Stimulated activated CD8-positive, alpha-beta memory T cell treated with anti-CD3 and anti-CD28 coated beads, Interleukin-12 subunit alpha, Interleukin-12 subunit beta, amount 100 ng/mL, for 1 hour (primary cell): ENCODE measurements around the gene RECQL.
A peak's percentile ranks its signal among the peaks of the same experiment; 100 is the strongest.
"Not testable (repeated sequence)": the region's sequence is repeated elsewhere in the genome, so short reads cannot be mapped to it uniquely, and the experiment has no call there.

Experiments
- DNase-seq: peaks from one replicate; pipeline ENCODE4 v3.0.0-alpha.2; 2020; ENCODE audit warnings: low read depth

Gene RECQL

DNA sequence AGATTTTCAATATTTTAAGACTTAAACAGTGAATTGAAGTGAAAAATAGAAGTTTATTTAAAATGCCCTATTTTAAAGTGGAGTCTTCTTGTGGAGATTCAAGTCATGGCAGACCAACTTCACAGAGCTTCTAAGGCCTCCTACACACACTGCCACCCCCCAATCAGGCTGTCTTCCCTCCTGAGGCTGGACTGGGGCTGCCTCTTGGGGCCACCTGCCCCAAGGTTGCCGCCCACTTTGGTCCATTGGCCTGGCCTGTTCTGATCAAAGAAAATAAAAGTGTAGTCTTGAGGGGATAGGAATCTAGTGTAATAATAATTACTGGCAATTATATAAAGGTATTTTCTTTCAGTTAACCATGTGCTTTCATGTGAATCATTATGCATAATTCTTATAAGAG is 1.4 kb upstream of the RECQL start:
- DNase-seq = no peak

- no peak for DNase-seq
Measured at GRCh38 chr12:21502164-21502496, 695 bp upstream of the RECQL start.

GRCh38 chr12:21500786-21501257 is 613 bp downstream of the RECQL start:
- no peak for DNase-seq

GRCh38 chr12:21499765-21500164 is 1.7 kb downstream of the RECQL start:
- no peak for DNase-seq

DNA sequence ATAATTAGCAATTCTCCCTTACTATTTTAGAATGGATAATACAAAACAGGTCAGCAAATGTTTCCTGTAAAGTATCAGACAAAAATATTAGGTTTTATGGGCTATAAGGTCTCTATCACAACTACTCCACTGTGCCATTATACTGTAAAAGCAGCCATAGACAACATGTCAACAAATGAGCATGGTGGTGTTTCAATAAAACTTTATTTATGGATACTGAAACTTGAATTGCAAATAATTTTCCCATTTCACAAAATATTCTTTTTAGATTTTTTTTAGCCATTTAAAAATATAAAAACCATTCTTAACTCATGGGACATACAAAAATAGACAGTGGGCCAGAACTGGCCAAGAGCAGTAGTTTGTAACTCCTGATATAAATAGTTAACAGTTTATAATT is 15.4 kb downstream of the RECQL start:
- no peak for DNase-seq

GRCh38 chr12:21483531-21483930 is 17.9 kb downstream of the RECQL start:
- DNase-seq = no peak

GRCh38 chr12:21478756-21479455 is 22.5 kb downstream of the RECQL start:
- no peak for DNase-seq

DNA sequence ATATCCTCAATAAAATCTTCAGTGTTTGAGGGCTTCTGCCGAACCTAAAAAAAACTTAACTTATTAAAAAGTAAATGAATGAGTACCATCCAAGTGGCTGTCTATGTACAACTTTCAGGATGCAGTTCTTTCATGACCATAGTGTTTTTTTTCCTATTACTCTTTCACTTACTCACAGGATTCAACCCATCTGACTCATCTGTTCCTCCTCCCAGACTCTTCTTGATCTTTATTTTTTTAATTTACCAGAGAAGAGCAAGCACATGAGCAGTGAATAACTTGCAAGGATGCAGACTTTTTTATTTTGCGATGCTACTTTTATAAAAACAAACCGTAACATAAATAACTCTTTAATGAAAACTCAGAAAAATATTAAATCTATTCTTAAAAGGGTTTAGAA is 24.5 kb downstream of the RECQL start:
- DNase-seq = no peak

DNA sequence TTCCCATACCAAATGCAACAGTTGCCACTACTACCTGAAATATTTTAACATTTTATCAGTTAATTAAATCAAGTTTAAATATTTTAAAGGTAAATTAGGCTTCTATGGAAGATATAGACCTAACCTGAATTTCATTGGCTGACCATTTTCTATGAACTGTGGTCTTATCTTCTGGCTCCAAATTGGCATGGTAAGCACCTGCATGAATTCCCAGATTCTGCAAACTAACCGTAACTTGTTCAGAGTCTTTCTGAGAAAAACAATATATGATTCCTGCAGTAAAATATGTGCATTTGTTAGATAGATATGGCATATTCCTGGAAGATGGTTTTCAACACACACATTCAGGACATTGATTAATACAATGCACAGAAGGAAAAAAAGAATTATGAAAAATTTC is 25.9 kb downstream of the RECQL start:
- DNase-seq = no peak

GRCh38 chr12:21472197-21472823 is 29.1 kb downstream of the RECQL start:
- DNase-seq = no peak

DNA sequence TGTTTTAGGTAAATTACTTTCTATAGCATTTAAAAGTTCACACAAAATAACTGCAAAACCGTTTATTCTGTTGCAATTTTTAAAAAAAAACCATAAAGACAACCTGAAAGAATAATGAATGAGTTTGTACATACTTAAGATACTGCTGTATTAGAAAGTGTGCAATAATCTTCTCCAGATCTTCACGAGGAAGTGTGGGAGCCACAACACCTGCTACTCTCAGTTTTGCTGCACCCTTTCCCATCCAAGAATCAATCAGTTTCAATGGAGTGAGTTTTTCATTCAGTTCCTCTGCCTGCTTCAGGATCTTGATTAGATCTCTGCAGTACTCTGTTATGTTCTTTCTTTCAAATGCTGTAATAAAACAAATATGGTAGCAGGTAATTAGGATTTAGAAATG is 30.1 kb downstream of the RECQL start:
- no peak for DNase-seq

- DNase-seq = not testable (repeated sequence)
Measured at GRCh38 chr12:21467334-21467733, 34.1 kb downstream of the RECQL start.

DNA sequence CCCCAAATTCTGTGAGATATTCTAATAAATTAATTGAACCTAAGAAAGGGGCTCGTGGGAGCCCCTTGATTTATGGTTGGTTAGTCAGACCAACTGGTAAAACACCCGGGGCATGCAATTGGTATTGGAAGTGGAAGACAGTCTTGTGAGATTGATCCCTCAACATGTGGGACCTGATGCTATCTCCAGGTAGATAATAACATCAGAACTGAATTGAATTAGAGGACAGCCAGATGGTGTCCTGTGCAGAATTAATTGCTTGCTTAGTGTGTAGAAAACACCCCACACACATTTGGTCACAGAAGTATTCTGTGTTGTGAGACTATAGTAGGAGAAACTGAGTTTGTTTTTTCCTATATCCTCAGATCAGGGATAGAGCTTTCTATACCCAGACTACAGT is 42.0 kb downstream of the RECQL start:
- no peak for DNase-seq

GRCh38 chr12:21456291-21456780 is 45.1 kb downstream of the RECQL start:
- peak; percentile 20 for DNase-seq

- DNase-seq = no peak
Measured at GRCh38 chr12:21453312-21453852, 48.1 kb downstream of the RECQL start.

- no peak for DNase-seq
Measured at GRCh38 chr12:21451529-21451928, 49.9 kb downstream of the RECQL start.

DNA sequence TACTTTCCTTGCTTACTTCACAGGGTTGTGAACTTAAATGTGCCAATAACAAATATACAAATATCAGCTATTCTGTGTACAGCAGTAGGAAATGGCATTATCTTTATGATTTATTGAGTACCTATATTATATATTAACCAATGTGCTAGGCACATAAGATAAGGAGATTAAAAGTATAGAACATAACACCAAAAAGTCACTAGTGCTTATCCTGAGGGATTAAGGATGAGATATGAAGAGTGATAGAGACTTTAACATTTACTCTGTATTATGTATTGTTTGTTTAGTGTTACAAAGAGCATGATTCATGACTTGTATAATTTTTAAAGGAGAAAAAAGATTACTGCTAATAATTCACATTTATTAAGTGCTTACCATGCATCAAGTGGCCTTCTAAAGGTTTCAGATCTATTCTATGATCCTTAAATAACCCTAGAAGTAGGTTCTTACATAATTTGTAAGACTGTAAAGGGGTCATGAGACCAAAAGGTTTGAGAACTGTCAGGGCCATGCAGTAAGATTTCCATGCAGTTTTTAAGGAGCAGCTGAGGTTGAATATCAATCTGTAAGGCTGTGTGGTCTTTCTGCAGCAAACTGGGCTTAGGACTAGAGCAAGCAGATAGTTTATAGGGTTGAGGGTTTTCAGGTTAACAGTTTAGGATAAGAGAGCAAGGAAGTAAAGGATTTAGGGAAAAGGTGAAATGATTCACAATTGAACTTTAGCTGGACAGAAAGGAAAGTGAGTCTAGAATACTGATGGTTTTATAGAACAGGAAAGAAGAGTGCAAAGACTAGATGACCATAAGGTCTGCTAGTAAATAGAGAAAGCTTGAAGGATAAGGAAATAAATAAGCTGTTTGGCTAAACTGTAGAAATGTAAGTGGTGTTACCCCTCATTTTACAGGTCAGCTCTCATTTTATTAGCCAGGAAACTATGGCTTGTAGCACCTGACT is 57.0 kb downstream of the RECQL start:
- no peak for DNase-seq

- DNase-seq = no peak
Measured at GRCh38 chr12:21439347-21439746, 62.1 kb downstream of the RECQL start.

DNA sequence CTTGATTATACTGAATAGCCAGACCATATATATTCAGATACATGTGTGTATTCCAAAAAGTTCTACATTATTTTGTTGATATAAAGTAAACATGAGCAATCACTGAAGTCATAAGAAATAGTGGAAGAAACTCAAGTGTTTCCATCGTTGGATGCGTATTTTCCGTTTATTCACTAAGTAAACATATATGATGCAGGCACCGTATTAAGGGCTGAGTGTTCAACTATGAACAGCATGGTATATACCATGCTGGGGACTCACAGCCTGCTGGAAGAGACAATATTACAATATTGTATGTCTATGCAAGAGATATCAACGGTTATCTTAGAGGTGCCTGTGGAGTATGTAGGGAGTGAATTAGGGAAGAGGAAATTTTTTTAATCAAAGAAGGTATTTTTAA is 62.8 kb downstream of the RECQL start:
- DNase-seq = no peak

DNA sequence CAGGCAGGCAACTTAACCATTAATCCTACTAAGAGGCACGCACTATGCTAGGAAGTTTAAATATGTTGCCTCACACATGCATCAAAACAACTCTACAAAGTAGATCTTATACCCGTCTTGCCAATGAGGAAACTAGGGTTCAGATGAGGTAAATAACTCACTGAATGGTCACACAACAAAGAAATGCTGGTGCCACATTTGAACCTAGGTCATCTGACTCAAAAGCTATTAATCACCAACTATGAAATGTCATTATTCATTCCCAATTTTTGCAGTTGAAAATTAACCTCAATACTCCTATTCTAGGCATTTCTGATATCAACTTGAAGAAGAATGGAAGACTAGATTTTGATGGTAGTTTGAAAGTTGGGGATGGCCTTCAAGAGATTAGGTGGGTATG is 66.7 kb downstream of the RECQL start:
- DNase-seq = no peak

- DNase-seq = no peak
Measured at GRCh38 chr12:21433525-21433924, 67.9 kb downstream of the RECQL start.

DNA sequence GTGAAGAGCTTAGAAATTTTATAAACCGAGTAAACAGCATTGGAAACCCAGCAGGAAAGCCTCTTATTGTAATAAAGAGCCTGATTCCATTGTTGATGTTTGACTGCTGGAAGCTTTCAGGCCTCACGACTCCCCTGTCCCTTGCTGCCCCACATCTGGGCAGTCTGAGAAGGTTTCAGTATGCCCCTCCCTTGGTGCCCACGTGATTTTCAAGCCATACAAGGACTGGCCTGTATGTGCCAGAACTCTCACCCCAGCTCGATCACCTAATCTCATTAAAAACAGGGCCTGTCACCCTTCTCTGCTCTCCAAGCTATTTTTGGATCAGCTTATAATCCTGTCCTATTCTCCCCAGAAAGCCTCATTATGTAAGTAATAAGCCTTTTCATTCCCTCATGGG is 71.4 kb downstream of the RECQL start:
- DNase-seq = no peak
